SK-N-MC (cell line): ENCODE data around the gene ZNF804B.

ENCODE experiments used
- EZH2 ChIP-seq: fragments of 200-600 bp; sonication (generic); IDR thresholded peaks from one replicate; pipeline ENCODE4 v1.6.1; 2017; ENCODE audit warnings: antibody characterized with exemption
- FOXP2 ChIP-seq: optimal IDR thresholded peaks from 2 replicates; pipeline ENCODE3; 2011; ENCODE audit warnings: mild to moderate bottlenecking, moderate library complexity; ENCODE audit not compliant: insufficient read depth; ENCODE audit errors: extremely low read length, control extremely low read depth
- POLR2AphosphoS5 ChIP-seq: IDR thresholded peaks from 2 replicates; pipeline ENCODE4 v1.6.1; 2012; ENCODE audit warnings: mild to moderate bottlenecking, low read depth, low read length, borderline replicate concordance

- TF ChIP-seq POLR2AphosphoS5 (no peak), FOXP2 (no peak), EZH2 (no peak)
Observed at GRCh38 chr7:88859288-88859687, 99.8 kb downstream of the ZNF804B start.
